Stimulated activated CD4-positive, alpha-beta T cell treated with anti-CD3 and anti-CD28 coated beads, Interleukin-4, amount 100 ng/mL, for 1 hour (primary cell): Measurements from ENCODE around the gene FH.
A peak's percentile ranks its signal among the peaks of the same experiment; 100 is the strongest.

ENCODE experiments used
- DNase-seq: peaks from one replicate; pipeline ENCODE4 v3.0.0-alpha.2; 2020

FH gene

DNA sequence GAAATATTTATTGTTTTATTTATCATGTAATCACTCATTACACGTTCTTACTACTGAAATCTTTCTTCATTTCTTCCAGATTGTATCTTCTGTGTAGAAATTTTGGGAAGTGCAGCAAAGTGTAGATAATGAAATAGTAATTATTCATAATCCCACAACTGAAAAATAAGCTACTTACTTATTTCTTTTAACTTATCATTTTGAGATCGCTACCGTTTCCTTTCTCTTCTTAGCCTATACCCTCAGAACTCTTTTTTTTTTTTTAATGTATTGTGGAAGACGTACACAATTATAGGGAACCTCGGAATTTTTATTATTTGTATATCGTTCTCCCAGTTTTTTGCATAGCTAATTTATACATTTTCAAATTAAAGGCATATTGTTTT is 518 bp upstream of the FH start:
- DNase-seq = no peak

DNA sequence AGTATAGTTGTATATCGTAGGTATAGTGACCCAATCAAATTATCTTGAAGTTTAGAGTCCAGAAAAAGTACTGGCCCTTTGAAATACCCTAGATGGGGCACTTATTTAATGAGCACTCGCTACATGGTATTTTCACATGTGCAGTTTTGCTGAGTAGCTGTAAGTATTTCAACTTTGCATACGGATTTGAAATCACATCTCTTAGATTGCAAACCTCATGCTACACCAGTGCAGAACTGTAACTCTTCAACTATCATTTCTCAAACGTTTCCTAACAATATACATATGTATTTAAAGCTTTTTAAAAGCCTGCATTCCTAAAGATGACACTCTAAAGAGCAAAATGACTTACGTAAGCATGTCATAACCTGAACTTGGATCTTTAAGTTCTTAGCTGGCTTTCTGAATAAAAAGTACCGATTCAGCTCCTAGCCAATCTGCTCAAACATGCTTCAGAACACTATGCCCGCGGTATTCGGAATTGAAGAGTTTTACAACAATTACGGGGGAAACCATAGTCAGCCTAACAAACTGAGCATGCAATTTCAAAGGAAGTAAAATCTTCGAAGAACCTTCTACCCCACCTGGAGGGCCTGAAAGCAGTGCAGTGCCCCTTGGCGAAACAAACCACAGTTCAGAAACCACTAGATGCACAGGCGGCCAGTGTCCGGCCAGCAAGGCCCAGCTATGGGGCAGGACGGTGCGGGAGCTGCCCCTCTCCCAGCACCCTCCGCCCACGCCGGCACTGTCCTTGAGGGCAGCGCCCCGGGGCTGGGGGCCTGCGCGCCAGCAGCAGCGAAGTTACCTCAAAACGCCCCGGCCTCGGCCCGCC is 863 bp downstream of the FH start:
- DNase-seq = peak; percentile 34

DNA sequence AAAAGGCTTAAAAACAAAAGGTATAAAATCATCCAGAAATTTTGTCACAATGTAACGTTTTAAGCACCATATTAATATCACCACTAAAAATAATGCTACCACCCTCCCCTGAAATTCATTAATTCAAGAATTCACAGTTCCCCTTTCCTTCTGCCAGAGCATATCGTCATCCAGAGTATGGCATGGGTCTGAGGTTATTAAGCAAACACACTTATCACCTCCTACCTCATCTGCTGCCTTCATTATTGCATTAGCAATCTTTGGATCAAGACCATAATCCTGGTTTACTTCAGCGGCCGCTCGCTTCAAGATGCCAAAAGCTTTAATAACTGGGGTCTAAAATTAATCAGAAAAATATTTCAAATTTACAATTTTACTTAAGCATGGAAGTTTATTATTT is 6.2 kb downstream of the FH start:
- DNase-seq = no peak

DNA sequence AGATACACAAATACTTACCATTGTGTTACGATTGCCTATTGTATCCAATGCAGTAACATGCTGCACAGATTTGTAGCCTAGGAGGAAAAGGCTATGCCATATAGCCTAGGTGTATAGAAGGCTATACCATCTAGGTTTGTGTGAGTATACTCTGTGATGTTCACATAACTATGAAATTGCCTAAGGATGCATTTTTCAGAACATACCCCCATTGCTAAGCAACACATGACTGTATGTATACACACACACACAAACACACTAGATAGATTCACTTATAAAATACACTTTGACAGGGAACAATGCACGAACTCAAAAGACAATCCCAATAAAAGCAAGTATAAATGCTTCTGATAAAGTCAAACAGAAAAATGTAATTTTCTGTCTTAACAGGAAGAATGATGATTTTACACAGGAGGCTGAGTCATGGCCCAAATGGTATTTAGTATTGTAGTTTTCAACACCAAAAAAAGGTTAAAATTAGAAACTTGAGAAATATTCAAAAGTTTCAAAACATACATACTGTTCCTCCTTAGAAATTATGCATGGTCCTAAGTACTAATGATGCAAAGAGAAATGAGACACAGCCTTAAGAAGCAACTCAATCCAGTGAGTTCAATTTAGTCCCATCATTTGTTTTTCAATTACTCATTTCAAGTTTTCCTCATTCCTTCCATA is 12.2 kb downstream of the FH start:
- DNase-seq = no peak

DNA sequence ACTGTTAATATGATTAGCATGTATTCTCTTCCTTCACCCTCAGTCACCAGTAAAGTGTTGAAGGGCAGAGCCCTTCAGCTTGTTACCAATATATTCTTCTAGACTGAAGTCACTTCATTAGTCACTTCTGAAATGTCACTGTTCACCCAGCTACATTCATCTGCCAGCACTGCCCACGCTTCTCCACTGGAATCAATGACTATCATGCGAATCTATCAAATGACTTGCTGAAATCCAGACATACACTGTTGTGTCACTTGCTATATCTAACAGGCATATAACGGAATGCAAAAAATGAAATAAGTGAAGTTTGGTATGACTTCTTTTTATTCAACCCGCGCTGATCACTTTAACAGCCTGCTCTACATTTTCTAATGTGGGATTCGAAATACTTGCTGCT is 16.1 kb downstream of the FH start:
- DNase-seq = no peak

DNA sequence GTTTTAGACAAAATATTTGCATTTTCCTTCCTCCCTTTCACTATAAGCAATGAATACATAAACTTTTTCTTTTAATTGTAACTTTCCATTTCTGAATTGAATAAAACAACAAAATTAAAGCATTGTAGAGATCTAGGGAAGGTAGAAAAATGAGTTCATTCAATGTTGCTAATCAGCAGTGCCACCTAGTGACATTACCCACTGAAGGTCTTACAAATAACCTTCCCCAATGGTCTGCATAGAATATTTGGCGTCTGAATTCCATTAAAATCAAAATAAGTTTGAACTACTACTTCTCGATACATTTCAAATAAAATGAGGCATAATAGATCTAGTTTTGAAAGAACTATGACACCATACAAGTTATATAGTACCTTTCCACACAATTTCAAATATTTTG is 19.6 kb downstream of the FH start:
- DNase-seq = no peak

DNA sequence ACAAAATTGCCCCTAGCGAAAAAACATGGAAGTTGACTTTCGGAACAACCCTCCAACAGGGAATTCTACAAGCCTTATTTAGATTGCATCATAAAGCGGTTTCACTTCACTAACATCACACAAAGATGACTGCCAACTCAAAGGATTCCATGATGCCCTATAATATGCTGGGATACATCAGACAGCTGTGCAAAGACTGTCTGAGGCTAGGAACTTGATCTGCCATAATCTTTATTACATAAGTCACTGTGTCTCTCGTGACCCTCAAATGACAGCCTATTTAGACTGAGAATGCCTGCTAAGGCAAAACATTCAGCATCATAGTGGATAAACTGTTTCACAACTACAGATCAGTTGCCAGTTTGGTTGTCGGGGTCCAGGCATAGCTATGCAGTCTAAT is 23.8 kb downstream of the FH start:
- DNase-seq = no peak

DNA sequence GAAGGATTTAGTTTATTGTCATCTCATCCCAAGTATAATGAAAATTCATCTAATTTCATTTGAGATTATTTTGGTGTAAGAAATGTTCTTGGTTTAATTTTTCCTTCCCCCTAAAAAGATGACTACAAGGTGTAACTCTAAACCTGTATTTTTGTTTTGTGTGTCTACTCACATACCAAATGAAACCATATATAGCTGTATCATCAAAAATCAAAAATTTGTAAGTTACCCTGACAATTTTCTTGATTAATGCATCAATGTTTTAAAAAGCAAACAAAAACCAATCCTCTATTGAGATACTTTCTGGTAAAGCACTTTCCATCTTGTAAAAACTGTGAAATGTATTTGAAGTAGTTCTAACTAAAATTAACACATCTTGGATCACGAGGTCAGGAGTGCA is 30.8 kb downstream of the FH start:
- no peak for DNase-seq

DNA sequence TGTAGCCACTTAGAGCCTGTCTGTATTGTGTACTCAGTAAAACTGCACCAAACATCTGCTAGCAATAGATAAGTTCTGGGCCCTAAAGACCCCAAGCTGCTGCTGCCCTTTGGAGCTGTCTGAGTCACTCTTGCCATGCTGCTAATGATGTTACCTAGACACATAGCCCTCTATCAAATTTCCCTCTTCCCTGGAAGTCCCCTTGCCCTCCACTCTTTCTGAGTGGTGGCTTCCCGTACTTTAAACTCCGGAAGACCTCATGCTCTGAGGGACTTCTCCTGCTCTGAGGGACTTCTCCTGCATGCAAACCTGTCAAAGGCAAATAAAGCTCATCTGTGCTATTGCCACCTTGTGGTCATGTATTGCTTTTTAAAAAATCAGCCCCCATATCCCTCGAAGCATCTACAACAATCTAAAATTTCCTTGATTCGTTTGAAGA is 34.0 kb downstream of the FH start:
- DNase-seq = no peak

DNA sequence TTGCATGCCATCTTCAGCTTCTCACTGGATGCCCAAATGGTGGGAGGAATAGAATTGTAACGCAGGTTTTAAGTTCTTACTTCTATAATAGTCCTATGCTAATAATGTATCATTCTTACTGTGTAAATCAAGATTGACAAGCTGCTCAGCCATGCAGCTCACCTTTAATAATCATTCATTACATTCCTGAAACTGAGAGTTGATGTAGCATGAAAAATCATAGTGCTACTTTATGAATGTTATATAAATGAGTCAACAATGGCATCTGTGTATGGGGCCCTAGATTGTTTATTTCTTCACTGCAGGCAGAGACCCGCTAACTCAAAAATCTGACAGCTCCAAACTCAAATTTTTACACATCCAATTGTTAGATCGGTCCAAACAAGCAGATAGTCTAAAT is 34.4 kb downstream of the FH start:
- no peak for DNase-seq

DNA sequence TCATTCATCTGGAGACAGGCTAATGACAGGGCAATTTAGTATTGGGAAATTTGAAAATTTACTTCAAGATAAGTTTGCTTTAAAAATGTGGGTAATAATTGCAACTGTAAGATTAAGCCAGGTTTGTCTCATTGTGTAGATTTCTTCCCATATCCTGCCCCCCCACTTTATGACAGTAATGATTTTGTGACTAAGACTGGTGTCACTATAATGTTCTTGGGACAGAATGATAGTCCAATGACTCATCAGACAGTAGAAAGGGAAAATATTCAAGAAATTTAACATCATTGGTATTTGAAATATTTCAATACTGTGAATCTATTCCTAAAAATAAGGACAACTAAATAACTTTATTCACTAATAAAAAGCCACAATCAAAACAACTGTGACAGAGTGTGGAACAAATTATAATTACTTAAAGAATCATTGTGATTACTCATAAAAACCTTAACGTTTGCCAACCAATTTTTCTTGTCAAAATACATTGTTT is 36.7 kb downstream of the FH start:
- no peak for DNase-seq

DNA sequence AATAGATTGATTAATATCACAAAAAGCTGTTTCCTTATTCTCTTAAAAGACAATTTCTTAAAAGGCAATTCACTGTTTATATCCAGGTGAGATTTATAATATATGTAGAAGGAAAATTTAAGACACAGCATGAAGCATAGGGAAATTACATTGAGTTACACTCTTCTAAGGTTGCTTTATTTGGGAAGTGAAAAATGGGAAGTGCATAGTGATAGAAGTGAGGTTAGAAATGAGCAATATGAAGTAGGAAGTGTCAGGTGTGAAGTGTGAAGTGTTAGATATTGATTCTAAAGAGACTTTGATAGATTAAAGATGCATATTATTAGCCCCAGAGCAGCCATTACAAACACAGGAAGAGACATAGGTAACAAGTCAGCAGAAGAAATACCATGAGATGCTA is 40.3 kb downstream of the FH start:
- DNase-seq = no peak

DNA sequence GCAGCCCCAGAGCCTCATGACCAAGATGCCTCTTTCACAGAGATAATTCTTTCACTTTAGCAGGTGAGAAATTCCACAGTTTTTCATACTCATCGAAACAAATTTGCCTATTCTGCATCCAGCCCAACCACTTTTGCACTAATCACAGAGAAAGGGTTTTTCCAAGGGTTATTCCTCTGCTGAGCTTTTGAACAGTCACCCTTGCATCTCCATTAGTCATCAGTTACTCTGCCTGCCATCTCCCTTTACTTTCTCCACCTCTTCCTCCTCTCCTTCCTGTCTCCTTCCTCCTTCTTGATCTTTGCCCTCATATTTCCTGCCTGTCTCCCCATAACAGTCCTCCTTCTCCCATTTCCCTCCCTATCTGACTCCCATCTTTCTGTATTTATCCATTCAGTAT is 43.9 kb downstream of the FH start:
- DNase-seq = no peak

DNA sequence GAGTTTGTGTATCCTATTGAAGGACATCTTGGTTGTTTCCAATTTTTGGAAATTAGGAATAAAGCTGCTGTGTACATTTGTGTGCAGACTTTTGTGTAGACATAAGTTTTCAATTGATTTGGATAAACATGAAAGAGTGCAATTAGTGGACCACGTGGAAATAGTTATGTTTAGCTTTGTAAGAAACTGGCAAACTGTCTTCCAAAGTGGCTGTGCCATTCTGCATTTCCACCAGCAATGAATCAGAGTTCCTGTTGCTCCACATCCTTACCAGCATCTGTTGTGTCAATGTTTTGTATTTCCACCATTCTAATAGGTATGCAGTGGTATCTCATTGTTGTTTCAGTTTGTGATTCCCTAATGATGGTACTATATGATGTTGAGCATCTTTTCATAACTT is 46.5 kb downstream of the FH start:
- DNase-seq = no peak

DNA sequence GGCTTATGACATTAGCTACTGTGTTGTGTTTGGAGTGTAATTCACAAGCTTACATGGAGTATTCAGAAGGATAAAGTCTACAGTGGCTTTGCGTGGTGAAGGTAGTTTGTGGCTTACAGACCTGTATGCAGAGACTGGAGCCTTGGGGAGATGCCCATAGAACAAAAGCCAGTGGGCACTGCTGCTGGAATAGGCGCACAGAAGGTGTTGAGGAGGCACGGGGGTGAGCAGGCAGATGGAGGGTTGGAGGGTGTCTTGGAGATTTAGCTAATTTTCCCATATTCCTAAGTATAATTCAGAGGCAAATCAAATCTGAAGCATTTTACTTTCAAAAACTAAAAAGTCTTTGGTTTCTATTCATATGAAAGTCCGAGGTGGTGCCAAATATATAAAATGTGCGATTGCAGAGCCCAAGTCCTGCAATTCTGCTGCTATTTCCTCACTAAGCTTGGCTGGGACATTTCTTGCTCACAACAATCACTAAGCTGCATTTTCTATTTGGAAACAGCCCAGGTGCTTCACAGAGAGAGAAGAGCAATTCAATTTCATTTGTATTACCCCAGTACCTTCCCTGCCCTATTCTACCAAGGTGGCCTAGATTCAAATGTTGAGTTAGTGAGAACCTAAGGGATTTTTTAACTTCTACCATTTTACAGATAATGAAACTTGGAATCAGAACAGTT is 48.5 kb downstream of the FH start:
- DNase-seq = no peak

DNA sequence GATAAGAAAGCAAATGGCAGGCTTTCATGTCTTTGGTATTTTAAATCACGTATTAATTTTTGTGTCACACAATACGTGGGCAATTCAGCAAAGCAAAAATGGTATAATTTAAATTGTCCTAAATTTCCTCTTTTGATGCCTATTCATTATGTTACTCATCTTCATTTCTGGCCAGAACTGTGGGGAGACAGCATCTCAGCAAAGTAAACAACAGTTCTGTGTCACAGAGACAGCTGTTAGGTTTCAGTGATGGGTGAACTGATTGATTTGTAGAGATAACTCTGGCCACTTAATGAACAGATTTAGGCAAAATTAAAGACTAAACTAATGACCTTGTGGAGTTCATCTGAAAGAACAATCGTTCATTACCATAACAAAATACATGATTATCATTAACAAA is 49.2 kb downstream of the FH start:
- no peak for DNase-seq

DNA sequence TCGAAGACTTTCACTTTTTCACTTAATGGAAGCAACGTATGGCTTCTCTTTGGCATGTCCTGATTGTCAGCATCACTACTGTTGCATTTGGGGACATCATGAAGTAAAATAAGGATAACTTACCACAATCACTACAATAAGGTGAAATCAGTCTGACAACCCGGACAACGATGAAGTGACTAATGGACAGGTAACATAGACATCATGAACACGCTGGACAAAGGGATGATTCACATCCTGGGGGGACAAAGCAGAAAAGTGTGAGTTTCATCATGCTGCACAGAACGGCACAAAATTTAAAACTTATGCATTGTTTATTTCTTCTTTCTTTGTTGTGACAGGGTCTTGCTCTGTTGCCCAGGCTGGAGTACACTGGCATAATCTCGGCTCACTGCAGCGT is 53.9 kb downstream of the FH start:
- DNase-seq = no peak

DNA sequence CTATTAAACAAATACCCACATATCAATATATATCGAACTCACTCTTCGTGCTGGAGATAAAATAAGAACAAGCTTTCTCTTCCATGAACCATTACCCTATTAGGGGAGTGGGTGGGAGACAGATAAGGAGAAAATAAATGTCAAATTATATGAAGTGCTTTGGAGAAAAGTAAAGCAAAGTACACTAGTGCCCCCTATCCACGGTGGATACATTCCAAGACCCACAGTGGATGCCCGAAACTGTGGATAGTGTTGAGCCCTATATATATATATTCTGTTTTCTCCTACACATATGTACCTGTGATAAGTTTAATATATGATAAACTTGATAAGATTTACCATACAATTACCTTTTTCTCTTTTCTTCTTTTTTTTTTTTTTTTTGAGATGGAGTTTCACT is 54.6 kb downstream of the FH start:
- no peak for DNase-seq

DNA sequence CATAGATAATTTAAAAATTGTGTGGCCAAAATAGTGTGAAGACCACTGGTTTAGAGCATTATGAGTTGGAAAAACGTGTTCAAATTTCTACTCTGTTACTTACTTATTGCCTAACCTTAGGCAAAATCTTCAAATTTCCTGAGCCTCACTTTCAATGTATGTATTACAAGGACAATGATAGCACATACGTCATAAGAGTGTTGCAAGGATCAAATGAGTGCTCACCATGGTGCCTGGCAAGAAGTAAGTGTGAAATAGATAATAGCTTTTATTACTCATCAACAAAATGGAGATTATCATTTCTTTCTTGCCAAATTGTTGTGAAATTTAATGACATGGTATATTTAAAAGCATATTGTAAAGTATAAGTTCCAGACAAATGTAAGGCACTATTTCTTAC is 57.2 kb downstream of the FH start:
- DNase-seq = no peak

DNA sequence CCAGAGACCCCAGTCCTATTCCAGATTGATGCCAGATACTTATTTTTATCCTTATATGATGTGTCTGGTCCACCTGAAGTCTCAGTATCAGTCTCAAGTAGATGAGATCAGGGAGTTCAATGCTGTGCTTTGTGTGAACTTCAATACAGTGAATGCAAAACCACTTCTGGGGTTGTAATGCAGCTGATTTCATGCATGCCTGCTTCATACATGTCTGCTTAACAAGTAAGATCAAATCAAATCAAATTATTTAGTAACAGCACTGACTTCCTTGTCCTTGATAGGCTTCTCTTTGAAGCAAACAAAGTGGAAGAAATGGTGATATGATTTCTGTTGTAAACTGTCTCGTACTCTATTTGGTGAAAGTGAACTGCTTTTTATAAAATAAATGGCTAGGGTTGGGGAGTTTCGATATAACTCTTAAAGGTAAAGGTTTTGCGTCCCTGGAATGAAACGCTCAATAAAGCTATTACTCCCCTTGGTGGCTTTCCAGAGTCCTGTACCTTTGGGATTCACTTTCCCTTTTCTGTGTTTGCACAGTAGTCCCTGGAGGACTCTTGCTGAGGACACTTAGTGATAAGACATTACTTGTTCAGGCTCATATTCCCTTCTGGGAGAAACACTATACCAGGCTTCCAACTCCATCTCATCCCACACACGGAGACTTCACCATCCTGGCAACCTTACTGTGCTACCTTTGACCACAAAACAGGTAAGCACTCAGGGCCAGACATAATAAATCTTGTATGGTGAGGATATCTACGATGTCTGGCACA is 59.3 kb downstream of the FH start:
- DNase-seq = no peak

DNA sequence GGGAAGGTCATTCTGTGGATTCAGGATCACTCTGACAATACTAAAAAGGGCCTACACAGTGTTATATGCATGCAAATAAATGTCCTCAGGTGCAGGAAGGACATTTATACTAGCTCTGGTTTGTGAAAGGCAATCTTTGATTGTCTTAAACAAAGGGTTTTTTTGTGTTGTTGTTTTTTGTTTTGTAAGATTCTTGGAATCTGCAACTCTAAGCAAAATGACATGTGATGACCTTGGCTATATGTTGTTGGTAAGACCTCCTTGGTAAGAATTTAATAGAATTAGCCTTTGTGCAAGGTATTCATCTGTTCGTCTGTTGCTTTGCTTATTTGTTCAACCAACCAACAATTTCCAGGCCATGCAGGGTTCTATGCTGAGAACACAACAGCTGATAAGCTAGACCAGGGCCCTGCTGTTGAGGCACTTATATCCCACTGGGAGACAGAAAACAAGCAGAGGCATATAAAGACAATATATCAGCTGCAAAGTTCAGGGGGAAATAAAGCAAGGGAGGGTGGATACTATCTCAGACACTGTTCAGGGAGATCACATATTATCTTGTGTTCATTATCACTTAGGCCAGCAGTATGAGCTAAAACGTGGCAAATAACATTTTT is 60.3 kb downstream of the FH start:
- no peak for DNase-seq

DNA sequence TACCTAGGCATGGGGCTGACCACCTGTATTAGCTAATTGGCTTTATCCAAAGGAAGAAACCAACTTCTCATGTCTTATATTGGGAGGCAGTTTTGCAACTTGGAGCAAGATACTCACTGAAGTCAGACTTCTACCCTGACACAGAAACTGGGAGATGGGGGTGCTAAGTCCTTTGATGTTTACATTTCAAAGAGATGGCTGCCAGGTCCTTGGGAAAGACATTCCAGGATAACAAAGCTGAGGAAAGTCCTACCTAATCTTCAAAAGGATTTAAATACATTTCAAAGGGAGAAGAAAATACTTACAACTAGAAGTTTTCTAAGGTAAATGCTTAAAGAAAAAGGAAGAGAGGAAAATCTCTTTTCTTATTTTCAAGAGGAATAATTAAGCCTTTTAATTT is 62.1 kb downstream of the FH start:
- DNase-seq = no peak

DNA sequence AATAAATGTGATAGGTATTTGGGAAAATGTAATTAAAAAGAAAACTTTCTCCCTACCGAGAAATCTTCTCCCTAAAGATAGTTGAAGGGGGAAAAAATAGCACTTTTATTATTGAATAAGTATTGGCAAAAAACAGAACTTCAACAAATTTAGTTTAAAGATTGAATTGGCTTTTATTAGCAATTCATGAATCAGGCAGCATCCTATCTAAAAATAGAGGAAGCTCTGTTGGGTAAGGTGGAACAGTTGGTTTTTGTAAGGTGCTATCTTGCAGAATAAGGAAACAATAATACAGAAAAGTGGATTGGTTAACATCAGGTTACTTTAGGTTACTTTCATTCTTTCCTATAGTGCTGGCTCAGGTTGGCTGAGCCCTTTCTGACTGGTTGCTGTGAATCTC is 62.8 kb downstream of the FH start:
- no peak for DNase-seq
